ENCODE measurements around the gene BCAT1. TPM values are rescaled to one million over a fixed set of nuclear protein-coding genes. Genes with fewer than 3 reads are reported as not detected.

Gene BCAT1
- total and polyA plus RNA-seq, 9 of the 15 experiments (the other 6 are each of a cell fraction or from before 2014, with no cell fraction given): 38.5 to 157 (median 66.8) TPM

GRCh38 chr12:24948757-24949722, at the start of gene BCAT1 (continued):
- TF ChIP-seq SRF (CRISPR knock-in tag; IDR thresholded peaks at IDR 0.05) (0 out of 4 replicates have a peak, but pooled peaks of 1 of the 2 experiments have one; percentile 19), U2AF2 (optimal IDR thresholded peaks at IDR 0.05; ENCODE audit: low read depth, low read length) (no peak), TAF7 (tag; IDR thresholded peaks at IDR 0.05) (peak; percentile 74), KLF16 (IDR thresholded peaks at IDR 0.05) (no peak), RBM34 (IDR thresholded peaks at IDR 0.05; ENCODE audit: borderline replicate concordance, insufficient read depth, low read length) (no peak), ARHGAP35 (IDR thresholded peaks at IDR 0.05; ENCODE audit: partially characterized antibody) (no peak), NR2C1 (IDR thresholded peaks at IDR 0.05) (peak; percentile 86), NR2C1 (tag; IDR thresholded peaks at IDR 0.05) (peak; percentile 84), HMGXB4 (CRISPR knock-in tag; IDR thresholded peaks at IDR 0.05) (peak; percentile 80; the same call in 1 of the 2 replicates), ZNF695 (CRISPR knock-in tag; IDR thresholded peaks at IDR 0.05) (no peak)
- TF ChIP-seq, protein P1, sequence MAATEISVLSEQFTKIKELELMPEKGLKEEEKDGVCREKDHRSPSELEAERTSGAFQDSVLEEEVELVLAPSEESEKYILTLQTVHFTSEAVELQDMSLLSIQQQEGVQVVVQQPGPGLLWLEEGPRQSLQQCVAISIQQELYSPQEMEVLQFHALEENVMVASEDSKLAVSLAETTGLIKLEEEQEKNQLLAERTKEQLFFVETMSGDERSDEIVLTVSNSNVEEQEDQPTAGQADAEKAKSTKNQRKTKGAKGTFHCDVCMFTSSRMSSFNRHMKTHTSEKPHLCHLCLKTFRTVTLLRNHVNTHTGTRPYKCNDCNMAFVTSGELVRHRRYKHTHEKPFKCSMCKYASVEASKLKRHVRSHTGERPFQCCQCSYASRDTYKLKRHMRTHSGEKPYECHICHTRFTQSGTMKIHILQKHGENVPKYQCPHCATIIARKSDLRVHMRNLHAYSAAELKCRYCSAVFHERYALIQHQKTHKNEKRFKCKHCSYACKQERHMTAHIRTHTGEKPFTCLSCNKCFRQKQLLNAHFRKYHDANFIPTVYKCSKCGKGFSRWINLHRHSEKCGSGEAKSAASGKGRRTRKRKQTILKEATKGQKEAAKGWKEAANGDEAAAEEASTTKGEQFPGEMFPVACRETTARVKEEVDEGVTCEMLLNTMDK (IDR thresholded peaks at IDR 0.05; ENCODE audit: borderline replicate concordance, insufficient read depth, low read depth, low read length, poor library complexity, severe bottlenecking): peak; percentile 88
- TF ChIP-seq, protein P2, sequence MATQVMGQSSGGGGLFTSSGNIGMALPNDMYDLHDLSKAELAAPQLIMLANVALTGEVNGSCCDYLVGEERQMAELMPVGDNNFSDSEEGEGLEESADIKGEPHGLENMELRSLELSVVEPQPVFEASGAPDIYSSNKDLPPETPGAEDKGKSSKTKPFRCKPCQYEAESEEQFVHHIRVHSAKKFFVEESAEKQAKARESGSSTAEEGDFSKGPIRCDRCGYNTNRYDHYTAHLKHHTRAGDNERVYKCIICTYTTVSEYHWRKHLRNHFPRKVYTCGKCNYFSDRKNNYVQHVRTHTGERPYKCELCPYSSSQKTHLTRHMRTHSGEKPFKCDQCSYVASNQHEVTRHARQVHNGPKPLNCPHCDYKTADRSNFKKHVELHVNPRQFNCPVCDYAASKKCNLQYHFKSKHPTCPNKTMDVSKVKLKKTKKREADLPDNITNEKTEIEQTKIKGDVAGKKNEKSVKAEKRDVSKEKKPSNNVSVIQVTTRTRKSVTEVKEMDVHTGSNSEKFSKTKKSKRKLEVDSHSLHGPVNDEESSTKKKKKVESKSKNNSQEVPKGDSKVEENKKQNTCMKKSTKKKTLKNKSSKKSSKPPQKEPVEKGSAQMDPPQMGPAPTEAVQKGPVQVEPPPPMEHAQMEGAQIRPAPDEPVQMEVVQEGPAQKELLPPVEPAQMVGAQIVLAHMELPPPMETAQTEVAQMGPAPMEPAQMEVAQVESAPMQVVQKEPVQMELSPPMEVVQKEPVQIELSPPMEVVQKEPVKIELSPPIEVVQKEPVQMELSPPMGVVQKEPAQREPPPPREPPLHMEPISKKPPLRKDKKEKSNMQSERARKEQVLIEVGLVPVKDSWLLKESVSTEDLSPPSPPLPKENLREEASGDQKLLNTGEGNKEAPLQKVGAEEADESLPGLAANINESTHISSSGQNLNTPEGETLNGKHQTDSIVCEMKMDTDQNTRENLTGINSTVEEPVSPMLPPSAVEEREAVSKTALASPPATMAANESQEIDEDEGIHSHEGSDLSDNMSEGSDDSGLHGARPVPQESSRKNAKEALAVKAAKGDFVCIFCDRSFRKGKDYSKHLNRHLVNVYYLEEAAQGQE (IDR thresholded peaks at IDR 0.05; ENCODE audit: borderline replicate concordance): peak; percentile 27; the same call in 1 of the 2 replicates
- TF ChIP-seq, protein P2 (CRISPR knock-in tag; IDR thresholded peaks at IDR 0.05; ENCODE audit: low read depth): no peak
